ENCODE measurements around the gene SARDH.

The SARDH gene

DNA sequence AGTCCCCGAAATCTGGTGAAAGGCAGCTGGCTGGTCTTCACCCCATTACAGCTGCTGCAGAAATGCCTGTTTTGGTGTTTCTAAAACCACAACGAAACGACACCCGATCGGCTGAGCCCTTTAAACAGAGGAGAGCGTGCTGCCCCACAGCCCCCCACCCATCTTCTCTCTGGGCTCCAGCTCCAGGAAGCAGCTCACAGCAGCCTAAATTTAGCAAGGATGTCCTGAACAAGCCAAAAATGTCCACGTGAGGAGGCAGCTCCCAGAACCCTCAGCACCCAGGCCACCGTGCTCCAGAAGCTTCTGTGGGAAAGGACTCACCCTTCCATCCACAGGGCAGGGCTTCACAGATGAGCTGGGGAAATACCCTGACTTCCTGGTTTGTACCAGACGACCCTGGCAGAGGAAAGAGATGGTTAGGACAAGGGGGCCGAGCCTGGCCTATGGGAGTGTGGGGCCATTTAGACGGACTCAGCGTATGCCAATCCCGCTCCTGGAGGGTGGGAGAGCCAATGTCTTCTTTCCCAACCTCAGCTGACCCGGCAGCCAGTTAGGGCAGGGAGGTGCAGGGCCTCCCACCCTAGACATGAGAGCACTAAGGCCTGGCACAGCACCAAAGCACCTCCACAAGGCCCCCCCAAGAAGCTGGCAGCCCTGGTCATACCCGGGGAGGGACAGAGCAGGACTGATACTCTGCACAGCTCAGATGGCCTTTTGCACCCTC lies 39.1 kb upstream of the SARDH start:
- Mint-ChIP-seq H3K4me1 (no peaks in the 10 kb centered on the region), H3K4me3 (no peak overlapping the region), H3K9me3 (no peaks in the 10 kb centered on the region), H3K27ac (no peak overlapping the region), H3K27me3 (ENCODE audit: low read depth) (no peaks in the 10 kb centered on the region), H3K36me3 (ENCODE audit: low read depth) (peaks cover 24% of the 10 kb centered on the region)
- TF ChIP-seq, protein P1, sequence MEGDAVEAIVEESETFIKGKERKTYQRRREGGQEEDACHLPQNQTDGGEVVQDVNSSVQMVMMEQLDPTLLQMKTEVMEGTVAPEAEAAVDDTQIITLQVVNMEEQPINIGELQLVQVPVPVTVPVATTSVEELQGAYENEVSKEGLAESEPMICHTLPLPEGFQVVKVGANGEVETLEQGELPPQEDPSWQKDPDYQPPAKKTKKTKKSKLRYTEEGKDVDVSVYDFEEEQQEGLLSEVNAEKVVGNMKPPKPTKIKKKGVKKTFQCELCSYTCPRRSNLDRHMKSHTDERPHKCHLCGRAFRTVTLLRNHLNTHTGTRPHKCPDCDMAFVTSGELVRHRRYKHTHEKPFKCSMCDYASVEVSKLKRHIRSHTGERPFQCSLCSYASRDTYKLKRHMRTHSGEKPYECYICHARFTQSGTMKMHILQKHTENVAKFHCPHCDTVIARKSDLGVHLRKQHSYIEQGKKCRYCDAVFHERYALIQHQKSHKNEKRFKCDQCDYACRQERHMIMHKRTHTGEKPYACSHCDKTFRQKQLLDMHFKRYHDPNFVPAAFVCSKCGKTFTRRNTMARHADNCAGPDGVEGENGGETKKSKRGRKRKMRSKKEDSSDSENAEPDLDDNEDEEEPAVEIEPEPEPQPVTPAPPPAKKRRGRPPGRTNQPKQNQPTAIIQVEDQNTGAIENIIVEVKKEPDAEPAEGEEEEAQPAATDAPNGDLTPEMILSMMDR (IDR thresholded peaks at IDR 0.05; ENCODE audit: unreplicated experiment in 3 of 3), result no peak

DNA sequence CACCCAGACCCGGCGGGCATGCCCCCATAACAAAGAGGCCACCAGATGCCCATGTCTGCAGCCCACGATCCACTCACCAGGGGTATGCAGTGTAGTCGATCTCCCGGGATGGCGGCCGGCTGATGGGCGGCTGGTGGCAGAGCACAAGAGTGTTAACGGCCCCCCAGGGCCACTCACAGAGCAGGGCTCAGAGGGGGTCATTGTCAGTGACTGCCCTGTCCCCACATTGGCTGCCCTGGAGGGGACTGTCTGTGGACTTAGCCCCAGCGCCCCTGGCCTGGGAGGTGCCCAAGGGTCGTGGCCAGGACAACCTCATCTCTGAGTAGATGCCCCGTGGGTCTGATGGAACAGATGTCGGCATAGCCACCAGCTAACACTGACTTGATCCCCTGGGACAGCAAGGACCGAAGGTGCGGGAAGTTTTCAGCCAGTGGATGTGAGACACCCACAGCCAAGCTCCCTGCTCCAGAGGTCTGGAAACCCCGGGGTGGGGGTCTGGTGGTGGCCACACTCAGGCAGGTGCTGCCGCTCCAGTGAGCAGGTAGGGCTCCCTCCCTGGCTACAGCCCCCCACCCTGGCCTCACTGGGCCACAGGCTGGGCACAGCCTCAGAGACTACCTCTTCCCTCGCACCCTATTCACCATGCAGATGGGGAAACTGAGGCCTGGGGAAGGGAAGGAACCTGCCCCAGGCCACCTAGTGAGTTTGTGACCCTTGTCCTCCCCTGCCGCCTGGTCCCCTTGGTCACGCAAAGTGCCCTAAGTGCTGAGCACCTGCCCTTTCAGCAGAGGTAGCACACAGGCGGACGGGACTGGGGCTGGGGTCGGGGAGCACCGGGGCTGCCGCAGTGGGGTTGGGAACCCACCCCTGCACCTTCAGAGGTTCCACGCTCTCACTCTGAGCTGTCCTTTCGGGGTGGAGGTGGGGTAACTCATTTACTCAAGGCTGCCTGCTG lies 38.1 kb upstream of the SARDH start:
- H3K36me3 Mint-ChIP-seq (ENCODE audit: low read depth), result peaks cover 22% of the 10 kb centered on the region
- TF ChIP-seq, protein P1 (IDR thresholded peaks at IDR 0.05; ENCODE audit: unreplicated experiment in 3 of 3), result no peak
- no peak overlapping the region for H3K4me3 Mint-ChIP-seq
- H3K27ac Mint-ChIP-seq, result no peak overlapping the region
- no peaks in the 10 kb centered on the region for H3K27me3 Mint-ChIP-seq (ENCODE audit: low read depth)
- H3K4me1 Mint-ChIP-seq, result no peaks in the 10 kb centered on the region
- H3K9me3 Mint-ChIP-seq, result no peaks in the 10 kb centered on the region

DNA sequence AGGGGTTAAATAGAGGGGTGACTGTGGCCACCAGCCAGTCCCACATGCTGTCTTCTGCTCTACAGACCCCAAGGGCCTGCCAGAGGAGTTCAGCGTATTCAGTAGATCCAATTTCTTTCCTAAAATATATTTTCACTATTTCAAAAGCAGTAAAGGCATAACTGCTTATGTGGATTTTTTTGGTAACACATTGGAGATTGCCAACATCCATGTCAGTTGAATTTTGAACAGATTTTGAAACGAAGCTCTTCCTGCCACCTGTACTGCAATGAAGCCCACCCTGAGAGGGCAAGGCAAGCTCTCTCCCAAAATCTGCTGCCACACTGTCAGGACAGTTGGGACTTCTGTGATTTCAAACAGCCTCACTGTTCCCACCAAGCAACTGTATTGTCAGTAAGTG lies 37.1 kb upstream of the SARDH start:
- TF ChIP-seq, protein P1 (IDR thresholded peaks at IDR 0.05; ENCODE audit: unreplicated experiment in 3 of 3), result no peak
- Mint-ChIP-seq H3K27ac (no peak overlapping the region), H3K9me3 (no peaks in the 10 kb centered on the region), H3K27me3 (ENCODE audit: low read depth) (no peaks in the 10 kb centered on the region), H3K4me1 (no peaks in the 10 kb centered on the region), H3K36me3 (ENCODE audit: low read depth) (peaks cover 27% of the 10 kb centered on the region), H3K4me3 (no peak overlapping the region)

DNA sequence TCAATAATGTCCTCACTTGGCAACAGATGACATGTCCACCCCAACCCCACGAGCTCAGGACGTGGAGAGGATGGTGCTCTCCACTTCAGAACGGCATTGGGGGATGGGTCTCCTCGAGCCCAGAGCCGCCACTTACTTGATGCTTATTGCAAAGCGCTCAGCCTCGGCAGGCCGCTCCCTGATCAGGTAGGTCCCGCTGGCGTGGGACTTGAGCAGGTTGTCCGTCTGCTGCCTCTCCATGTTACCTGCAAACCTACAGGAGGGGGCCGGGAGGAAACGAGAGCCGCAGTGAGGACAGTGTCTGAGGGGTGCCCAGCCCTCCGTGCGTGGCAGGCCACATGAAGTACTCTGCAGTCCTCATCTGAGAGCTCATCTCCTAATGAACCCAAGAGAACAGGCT lies 36.6 kb upstream of the SARDH start:
- no peaks in the 10 kb centered on the region for H3K9me3 Mint-ChIP-seq
- no peaks in the 10 kb centered on the region for H3K27me3 Mint-ChIP-seq (ENCODE audit: low read depth)
- H3K36me3 Mint-ChIP-seq (ENCODE audit: low read depth), result peaks cover 25% of the 10 kb centered on the region
- TF ChIP-seq, protein P1 (IDR thresholded peaks at IDR 0.05; ENCODE audit: unreplicated experiment in 3 of 3), result no peak
- no peaks in the 10 kb centered on the region for H3K4me1 Mint-ChIP-seq
- H3K27ac Mint-ChIP-seq, result no peak overlapping the region
- H3K4me3 Mint-ChIP-seq, result no peak overlapping the region

DNA sequence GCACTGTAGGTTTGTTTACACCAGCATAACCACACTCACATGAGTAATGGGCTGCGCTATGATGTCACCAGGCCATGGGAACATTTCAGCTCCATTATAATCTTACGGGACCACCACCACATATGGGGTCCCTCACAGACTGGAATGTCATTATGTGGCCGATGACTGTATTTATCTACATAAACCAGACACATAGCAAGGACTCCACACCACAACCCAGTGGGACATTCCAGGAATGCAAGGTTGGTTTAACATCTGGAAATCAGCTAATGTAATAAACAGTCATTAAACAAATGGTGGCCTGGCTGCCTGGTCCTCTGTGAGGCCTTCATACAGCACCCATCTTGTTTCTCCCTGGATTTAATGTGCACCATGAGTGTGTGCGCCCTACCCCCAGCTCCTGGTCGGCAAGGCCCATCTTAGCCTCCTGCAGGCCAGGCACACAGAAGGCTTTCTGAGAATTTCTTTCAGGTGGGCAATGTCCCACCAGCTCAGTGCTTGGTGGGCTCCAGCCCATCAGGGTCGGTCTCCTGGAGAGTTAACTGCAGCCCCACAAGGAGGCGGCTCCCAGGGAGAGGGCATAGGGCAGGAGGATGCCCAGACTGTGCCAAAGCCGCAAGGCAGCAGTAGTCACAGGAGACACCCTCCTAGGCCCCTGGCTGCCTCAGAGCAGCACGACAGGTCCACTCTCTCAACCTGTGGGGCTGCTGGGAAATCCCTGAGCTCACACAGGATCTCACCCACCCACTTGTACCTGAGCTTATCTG lies 35.9 kb upstream of the SARDH start:
- TF ChIP-seq, protein P1 (IDR thresholded peaks at IDR 0.05; ENCODE audit: unreplicated experiment in 3 of 3), result no peak
- H3K36me3 Mint-ChIP-seq (ENCODE audit: low read depth), result peaks cover 28% of the 10 kb centered on the region
- H3K27ac Mint-ChIP-seq, result no peak overlapping the region

More for the DNA sequence above, 35.9 kb upstream of the SARDH start:
- Mint-ChIP-seq H3K9me3 (no peaks in the 10 kb centered on the region), H3K27me3 (ENCODE audit: low read depth) (no peaks in the 10 kb centered on the region), H3K4me3 (no peak overlapping the region), H3K4me1 (no peaks in the 10 kb centered on the region)
